GM11168 (cell line): ENCODE data around the gene BRCA2.

ENCODE experiments used
- in situ Hi-C: fragments of 300-500 bp; cut with MboI; formaldehyde crosslinking; loops from one replicate; pipeline ENCODE4 v1.12.0; 2022; ENCODE audit warnings: low sequenced_read_pairs; ENCODE audit not compliant: unreplicated experiment

BRCA2 gene

GRCh38 chr13:32315238-32316027 is at the start of gene BRCA2, which contains the start of gene ZAR1L:
TSS of gene BRCA2 (plus strand) at chr13:32315508. CDS start at chr13:32316461, 953 bp downstream.
TSS of gene ZAR1L (minus strand) at chr13:32315363. CDS start at chr13:32311925, 3,438 bp downstream.
- in situ Hi-C loops, result loop anchor here (10.0 kb wide), 2 partner anchors 291 to 401 kb away; no protein-coding TSS in a partner anchor

GRCh38 chr13:32265726-32266125 is 49.6 kb upstream of the BRCA2 start:
- in situ Hi-C loops, result no loop called here

- in situ Hi-C loops, result no loop called here
Observed at GRCh38 chr13:32266130-32266529, 49.2 kb upstream of the BRCA2 start.

- in situ Hi-C loops, result no loop called here
Observed at GRCh38 chr13:32267836-32268439, 47.4 kb upstream of the BRCA2 start.

GRCh38 chr13:32272021-32272683 is 43.2 kb upstream of the BRCA2 start:
- in situ Hi-C loops, result no loop called here

- in situ Hi-C loops, result no loop called here
Observed at GRCh38 chr13:32277839-32278238, 37.5 kb upstream of the BRCA2 start.

- in situ Hi-C loops, result no loop called here
Observed at GRCh38 chr13:32278426-32278825, 36.9 kb upstream of the BRCA2 start.

- in situ Hi-C loops, result no loop called here
Observed at GRCh38 chr13:32281096-32281495, 34.2 kb upstream of the BRCA2 start.

- in situ Hi-C loops, result no loop called here
Observed at GRCh38 chr13:32282096-32282711, 33.1 kb upstream of the BRCA2 start.

- in situ Hi-C loops, result no loop called here
Observed at GRCh38 chr13:32284927-32285632, 30.2 kb upstream of the BRCA2 start.

- in situ Hi-C loops, result no loop called here
Observed at GRCh38 chr13:32285633-32285965, 29.7 kb upstream of the BRCA2 start.

- in situ Hi-C loops, result no loop called here
Observed at GRCh38 chr13:32297206-32297605, 18.1 kb upstream of the BRCA2 start.

- in situ Hi-C loops, result no loop called here
Observed at GRCh38 chr13:32298695-32299094, 16.6 kb upstream of the BRCA2 start.

GRCh38 chr13:32299893-32300292 is 15.4 kb upstream of the BRCA2 start:
- in situ Hi-C loops, result no loop called here

GRCh38 chr13:32300406-32300805 is 14.9 kb upstream of the BRCA2 start:
- in situ Hi-C loops, result no loop called here

- in situ Hi-C loops, result no loop called here
Observed at GRCh38 chr13:32300920-32301319, 14.4 kb upstream of the BRCA2 start.

- in situ Hi-C loops, result no loop called here
Observed at GRCh38 chr13:32302461-32302860, 12.8 kb upstream of the BRCA2 start.

- in situ Hi-C loops, result no loop called here
Observed at GRCh38 chr13:32305646-32306045, 9.7 kb upstream of the BRCA2 start.

GRCh38 chr13:32309312-32310133 is 5.8 kb upstream of the BRCA2 start:
- in situ Hi-C loops, result loop anchor here (10.0 kb wide), 2 partner anchors 285 to 395 kb away; no protein-coding TSS in a partner anchor
